ENCODE data around the gene KCND2. TPM values are rescaled to one million over a fixed set of nuclear protein-coding genes. Genes with fewer than 3 reads are reported as not detected.
"Not testable (repeated sequence)": the region's sequence is repeated elsewhere in the genome, so short reads cannot be mapped to it uniquely, and the experiment has no call there.

Gene KCND2
- polyA plus RNA-seq, 3 donors, result not detected

GRCh38 chr7:120695848-120696247 is 422.9 kb downstream of the KCND2 start:
- Histone ChIP-seq H3K36me3 (replicated peaks in 1 of 2; ENCODE audit: control insufficient read depth in 1 of 2, insufficient read depth in 2 of 2, low read length in 2 of 2) (no peaks in the 10 kb centered on the region), H2AFZ (ENCODE audit: insufficient read depth, low read depth, low read length, poor library complexity, severe bottlenecking) (no peak overlapping the region), H3K4me3 (replicated peaks in 1 of 3; ENCODE audit: low read depth in 2 of 3, low read length in 3 of 3) (no peak overlapping the region), H3K4me1 (ENCODE audit: control insufficient read depth in 1 of 2, insufficient read depth in 2 of 2, low read length in 2 of 2) (no peaks in the 10 kb centered on the region), H3K27me3 (ENCODE audit: control insufficient read depth in 2 of 2, insufficient read depth in 2 of 2, low read length in 2 of 2) (peaks cover 51 to 73% of the 10 kb centered on the region in 2 donors), H3K9me3 (replicated peaks in 1 of 2; ENCODE audit: control insufficient read depth in 1 of 2, insufficient read depth in 1 of 2, low read length in 2 of 2) (no peaks in the 10 kb centered on the region), H3K79me2 (ENCODE audit: insufficient read depth, low read length) (no peaks in the 10 kb centered on the region), H3K4me2 (replicated peaks; ENCODE audit: extremely low read depth, low read length, poor library complexity, severe bottlenecking) (no peak overlapping the region), H3K27ac (ENCODE audit: low read depth in 1 of 2, low read length in 2 of 2) (no peak overlapping the region), H4K20me1 (ENCODE audit: insufficient read depth, low read length) (no peaks in the 10 kb centered on the region), H3K9ac (ENCODE audit: insufficient read depth, low read length, poor library complexity, severe bottlenecking) (no peak overlapping the region)
- intact Hi-C loops (cut with micrococcal nuclease), result no loop called here
- WGBS (ENCODE audit: insufficient coverage), result 100% methylated on average over 1 of the region's 2 CpGs
- Mint-ChIP-seq H3K9me3 (peaks cover 0 to 8% (median 4%) of the 10 kb centered on the region in 7 donors), H3K4me1 (no peaks in the 10 kb centered on the region), H3K27ac (no peak overlapping the region), H3K4me3 (no peak overlapping the region), H3K27me3 (ENCODE audit: low read depth in 3 of 3) (peaks cover 46 to 64% (median 54%) of the 10 kb centered on the region in 3 donors), H3K36me3 (no peaks in the 10 kb centered on the region)
- no peak for DNase-seq
- TF ChIP-seq CTCF (IDR thresholded peaks at IDR 0.05), result no peak

GRCh38 chr7:120700796-120701195 is 427.8 kb downstream of the KCND2 start:
- Mint-ChIP-seq H3K4me3 (no peak overlapping the region), H3K27ac (no peak overlapping the region), H3K36me3 (no peaks in the 10 kb centered on the region), H3K4me1 (no peaks in the 10 kb centered on the region), H3K9me3 (peaks cover 0 to 6% (median 2%) of the 10 kb centered on the region in 7 donors), H3K27me3 (ENCODE audit: low read depth in 3 of 3) (peaks cover 25 to 43% (median 26%) of the 10 kb centered on the region in 3 donors)
- no peak overlapping the region for H3K27ac ChIP-seq (ENCODE audit: low read depth in 1 of 2, low read length in 2 of 2)
- peaks cover 23 to 36% of the 10 kb centered on the region in 2 donors for H3K27me3 ChIP-seq (ENCODE audit: control insufficient read depth in 2 of 2, insufficient read depth in 2 of 2, low read length in 2 of 2)
- no peaks in the 10 kb centered on the region for H4K20me1 ChIP-seq (ENCODE audit: insufficient read depth, low read length)
- no peak for TF ChIP-seq CTCF (IDR thresholded peaks at IDR 0.05)
- H3K4me1 ChIP-seq (ENCODE audit: control insufficient read depth in 1 of 2, insufficient read depth in 2 of 2, low read length in 2 of 2), result no peaks in the 10 kb centered on the region
- H3K36me3 ChIP-seq (replicated peaks in 1 of 2; ENCODE audit: control insufficient read depth in 1 of 2, insufficient read depth in 2 of 2, low read length in 2 of 2), result no peaks in the 10 kb centered on the region
- H3K4me3 ChIP-seq (replicated peaks in 1 of 3; ENCODE audit: low read depth in 2 of 3, low read length in 3 of 3), result no peak overlapping the region
- no peak overlapping the region for H2AFZ ChIP-seq (ENCODE audit: insufficient read depth, low read depth, low read length, poor library complexity, severe bottlenecking)
- H3K9me3 ChIP-seq (replicated peaks in 1 of 2; ENCODE audit: control insufficient read depth in 1 of 2, insufficient read depth in 1 of 2, low read length in 2 of 2), result no peaks in the 10 kb centered on the region
- no peak overlapping the region for H3K9ac ChIP-seq (ENCODE audit: insufficient read depth, low read length, poor library complexity, severe bottlenecking)
- no peak overlapping the region for H3K4me2 ChIP-seq (replicated peaks; ENCODE audit: extremely low read depth, low read length, poor library complexity, severe bottlenecking)
- intact Hi-C loops (cut with micrococcal nuclease), result no loop called here
- no CpG with 5 or more reads among the region's 2 CpGs for WGBS (ENCODE audit: insufficient coverage)
- no peak for DNase-seq
- H3K79me2 ChIP-seq (ENCODE audit: insufficient read depth, low read length), result no peaks in the 10 kb centered on the region

- H3K9ac ChIP-seq (ENCODE audit: insufficient read depth, low read length, poor library complexity, severe bottlenecking); H3K79me2 ChIP-seq (ENCODE audit: insufficient read depth, low read length); H3K9me3 ChIP-seq (replicated peaks in 1 of 2; ENCODE audit: control insufficient read depth in 1 of 2, insufficient read depth in 1 of 2, low read length in 2 of 2); H3K4me3 Mint-ChIP-seq; H4K20me1 ChIP-seq (ENCODE audit: insufficient read depth, low read length); H3K4me1 ChIP-seq (ENCODE audit: control insufficient read depth in 1 of 2, insufficient read depth in 2 of 2, low read length in 2 of 2); H3K36me3 ChIP-seq (replicated peaks in 1 of 2; ENCODE audit: control insufficient read depth in 1 of 2, insufficient read depth in 2 of 2, low read length in 2 of 2); H3K9me3 Mint-ChIP-seq; H3K36me3 Mint-ChIP-seq; H2AFZ ChIP-seq (ENCODE audit: insufficient read depth, low read depth, low read length, poor library complexity, severe bottlenecking); DNase-seq; H3K4me3 ChIP-seq (replicated peaks in 1 of 3; ENCODE audit: low read depth in 2 of 3, low read length in 3 of 3); H3K27ac Mint-ChIP-seq; H3K27ac ChIP-seq (ENCODE audit: low read depth in 1 of 2, low read length in 2 of 2); H3K4me1 Mint-ChIP-seq; intact Hi-C loops (cut with micrococcal nuclease); H3K4me2 ChIP-seq (replicated peaks; ENCODE audit: extremely low read depth, low read length, poor library complexity, severe bottlenecking): not testable (repeated sequence)
- WGBS (ENCODE audit: insufficient coverage), result no CpG with 5 or more reads among the region's 1 CpG
- peaks cover 20 to 35% (median 21%) of the 10 kb centered on the region in 3 donors for H3K27me3 Mint-ChIP-seq (ENCODE audit: low read depth in 3 of 3)
- H3K27me3 ChIP-seq (ENCODE audit: control insufficient read depth in 2 of 2, insufficient read depth in 2 of 2, low read length in 2 of 2), result peaks cover 15 to 29% of the 10 kb centered on the region in 2 donors
Measured at GRCh38 chr7:120702408-120702807, 429.4 kb downstream of the KCND2 start.

Measured in CD14-positive monocyte (primary cell).